Endothelial cell of umbilical vein (primary cell): Measurements from ENCODE around the gene OR2C1. TPM values are rescaled to one million over a fixed set of nuclear protein-coding genes. Genes with fewer than 3 reads are reported as not detected.

Source experiments
- BruUV-seq: library from RNA; stranded (reverse); fragments of 400-500 nt; replicated peaks from 2 replicates; lab custom pipeline; 2021; lab: Mats Ljungman, UMichigan
- CTCF ChIA-PET: fragments of 300-600, 350-600 bp; sonication (Branson Sonifier 250); formaldehyde crosslinking; loops from one replicate; lab custom pipeline; 2021; ENCODE audit warnings: antibody characterized with exemption, inconsistent platforms; lab: Charles Lee
- POLR2A ChIA-PET: fragments of 300-600, 350-600 bp; sonication (Branson Sonifier 250); formaldehyde crosslinking; loops from one replicate; lab custom pipeline; 2021; ENCODE audit warnings: antibody characterized with exemption, inconsistent platforms; lab: Charles Lee
- DNase-seq: peaks from one replicate; pipeline ENCODE4 v3.0.0-alpha.2; 2011; ENCODE audit warnings: low read depth, low spot score
- FAIRE-seq: peaks from 2 replicates; lab custom pipeline; 2011; peaks lifted over from hg19 to GRCh38; lab: Jason Lieb, UNC
- H2AFZ ChIP-seq: 2 replicates; pipeline ENCODE4 v1.6.0; 2012; ENCODE audit warnings: low read depth, low read length, control low read depth, inconsistent platforms
- H3K27ac ChIP-seq: 2 replicates; pipeline ENCODE4 v1.5.1; 2011; ENCODE audit warnings: low read depth, mild to moderate bottlenecking, control low read depth, low read length, moderate library complexity; ENCODE audit not compliant: insufficient read depth
- H3K27me3 ChIP-seq, 2 experiments: 2 replicates each; pipeline versions ENCODE4 v1.6.0 to v1.6.1; 2011; ENCODE audit warnings: low read length in 2 of 2, mixed read lengths in 1 of 2; ENCODE audit not compliant: control insufficient read depth in 2 of 2, insufficient read depth in 2 of 2
- H3K36me3 ChIP-seq, 2 experiments: 2 replicates in 1 of 2; 3 replicates in 1 of 2; pipeline ENCODE4 v1.5.1; 2011; ENCODE audit warnings: low read length in 2 of 2, mild to moderate bottlenecking in 1 of 2, moderate library complexity in 1 of 2; ENCODE audit not compliant: control insufficient read depth in 2 of 2, insufficient read depth in 2 of 2; ENCODE audit errors: extremely low read depth in 1 of 2
- H3K4me1 ChIP-seq: 3 replicates; pipeline ENCODE4 v1.5.1; 2011; ENCODE audit warnings: mild to moderate bottlenecking, low read length; ENCODE audit not compliant: control insufficient read depth, insufficient read depth; ENCODE audit errors: extremely low read depth
- H3K4me2 ChIP-seq: 2 replicates; pipeline ENCODE4 v1.6.1; 2011; ENCODE audit warnings: low read length, control low read depth, mixed read lengths; ENCODE audit not compliant: insufficient read depth
- H3K4me3 ChIP-seq, 3 experiments: fragments of 200-600 bp in 1 of 3; sonication (generic), shearing (Covaris generic) in 1 of 3; replicated peaks in 1 of 3; 2 replicates each; pipeline ENCODE4 v1.5.1; 2011 to 2016; ENCODE audit warnings: control low read depth in 3 of 3, low read length in 3 of 3, mild to moderate bottlenecking in 2 of 3, inconsistent platforms in 1 of 3, low read depth in 1 of 3, moderate library complexity in 1 of 3; ENCODE audit not compliant: insufficient read depth in 1 of 3
- H3K79me2 ChIP-seq: 2 replicates; pipeline ENCODE4 v1.6.0; 2012; ENCODE audit warnings: low read length, inconsistent platforms; ENCODE audit not compliant: control insufficient read depth, insufficient read depth
- H3K9ac ChIP-seq: replicated peaks from 2 replicates; pipeline ENCODE3; 2011; ENCODE audit warnings: low read length, control low read depth; ENCODE audit not compliant: insufficient read depth; ENCODE audit errors: extremely low read depth
- H3K9me1 ChIP-seq: replicated peaks from 3 replicates; pipeline ENCODE4 v1.6.0; 2011; ENCODE audit warnings: mild to moderate bottlenecking, low read length; ENCODE audit not compliant: control insufficient read depth, insufficient read depth; ENCODE audit errors: extremely low read depth
- H3K9me3 ChIP-seq: replicated peaks from 2 replicates; pipeline ENCODE4 v1.5.1; 2012; ENCODE audit warnings: low read length, inconsistent platforms; ENCODE audit not compliant: control insufficient read depth, insufficient read depth
- H4K20me1 ChIP-seq: replicated peaks from 2 replicates; pipeline ENCODE3; 2011; ENCODE audit warnings: mild to moderate bottlenecking, low read length; ENCODE audit not compliant: control insufficient read depth, insufficient read depth; ENCODE audit errors: extremely low read depth
- EZH2 ChIP-seq: IDR thresholded peaks from 2 replicates; pipeline ENCODE4 v1.6.1; 2012; ENCODE audit warnings: borderline replicate concordance, low read depth, mild to moderate bottlenecking, moderate library complexity, low read length, inconsistent platforms; ENCODE audit not compliant: severe bottlenecking
- FOS ChIP-seq: IDR thresholded peaks from 2 replicates; pipeline ENCODE4 v1.6.1; 2011; ENCODE audit warnings: mild to moderate bottlenecking, low read length, moderate library complexity, borderline replicate concordance; ENCODE audit not compliant: insufficient read depth
- GATA2 ChIP-seq: IDR thresholded peaks from 2 replicates; pipeline ENCODE4 v1.7.0; 2011; ENCODE audit warnings: low read depth, mild to moderate bottlenecking, moderate library complexity, mixed read lengths, low read length; ENCODE audit not compliant: insufficient read length, insufficient read depth
- JUN ChIP-seq: IDR thresholded peaks from 2 replicates; pipeline ENCODE4 v1.6.1; 2011; ENCODE audit warnings: borderline replicate concordance, low read depth; ENCODE audit not compliant: insufficient read length, insufficient read depth
- MYC ChIP-seq: IDR thresholded peaks from one replicate; pipeline ENCODE4 v1.6.1; 2011; ENCODE audit warnings: mild to moderate bottlenecking, low read depth, low read length
- POLR2A ChIP-seq: IDR thresholded peaks from 2 replicates; pipeline ENCODE4 v1.6.1; 2012; ENCODE audit warnings: low read depth, mild to moderate bottlenecking, control low read depth, low read length
- POLR2AphosphoS5 ChIP-seq: IDR thresholded peaks from 2 replicates; pipeline ENCODE4 v1.6.1; 2012; ENCODE audit warnings: low read depth, mild to moderate bottlenecking, control low read depth, low read length, moderate library complexity; ENCODE audit not compliant: insufficient read depth
- dilution Hi-C: fragments of 300-500 bp; cut with MboI; formaldehyde crosslinking; loops from one replicate; pipeline ENCODE4 v1.15.0; 2019; ENCODE audit warnings: low sequenced_read_pairs; ENCODE audit not compliant: extremely low pct_ligation_motif_present
- intact Hi-C: fragments of 100-400 bp; cut with micrococcal nuclease; formaldehyde crosslinking; loops from one replicate; pipeline ENCODE4 v1.10.0; 2022
- polyA plus RNA-seq, 4 experiments: library from polyadenylated mRNA; depleted of rRNA in 3 of 4; stranded (reverse) in 3 of 4; unstranded in 1 of 4; fragments of >200 nt; gene quantifications; 2 replicates each; pipeline versions ENCODE4 v1.2.1 to v1.2.3, GENCODE V29; 2011 to 2012; ENCODE audit warnings: missing spikeins in 1 of 4
- total RNA-seq: library from RNA; stranded (reverse); gene quantifications from 2 replicates; pipeline ENCODE4 v1.2.3, GENCODE V29; 2021
- TF ChIP-seq, protein P1 (sequence below), 2 donors: IDR thresholded peaks; 1 replicate in 1 of 2; 2 replicates in 1 of 2; pipeline ENCODE4 v1.5.1; 2011; ENCODE audit warnings: low read length in 2 of 2, mild to moderate bottlenecking in 2 of 2, moderate library complexity in 2 of 2, control low read depth in 1 of 2, inconsistent platforms in 1 of 2, low read depth in 1 of 2; ENCODE audit not compliant: insufficient read depth in 1 of 2; ENCODE audit errors: extremely low read depth in 1 of 2
- TF ChIP-seq, protein P2 (sequence below): IDR thresholded peaks from 2 replicates; pipeline ENCODE4 v1.6.1; 2011; ENCODE audit not compliant: insufficient read depth, insufficient read length

Gene OR2C1
- total and polyA plus RNA-seq, 2 donors (not counting 3 experiments of a cell fraction or from before 2014, with no cell fraction given), result not detected

DNA sequence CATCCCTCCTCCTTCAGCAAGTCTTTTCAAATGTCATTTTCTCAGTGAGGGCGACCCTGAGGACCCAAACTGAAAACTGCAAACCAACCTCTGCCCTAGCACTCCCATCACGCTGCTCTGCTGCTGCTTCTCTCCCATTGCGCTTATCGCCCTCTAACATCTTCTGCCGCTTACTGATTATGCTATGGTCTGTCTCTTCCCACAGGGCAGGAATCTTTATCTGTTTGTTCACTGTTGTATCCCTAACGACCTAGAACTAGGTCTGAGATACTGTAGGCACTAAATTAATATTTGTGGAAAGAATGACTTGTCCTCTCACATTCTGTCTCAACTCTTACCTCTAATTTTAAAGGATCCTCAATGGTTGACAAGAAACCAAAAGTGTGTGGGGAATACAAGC is 32.6 kb downstream of the OR2C1 start:
- Histone ChIP-seq H3K9ac (no peak overlapping the region), H3K9me1 (no peaks in the 10 kb centered on the region), H3K27ac (no peak overlapping the region), H2AFZ (no peak overlapping the region), H3K27me3 (no peaks in the 10 kb centered on the region), H3K4me3 (no peak overlapping the region), H3K9me3 (peaks cover 11% of the 10 kb centered on the region), H4K20me1 (no peaks in the 10 kb centered on the region), H3K4me1 (no peaks in the 10 kb centered on the region), H3K79me2 (peaks cover 2% of the 10 kb centered on the region), H3K36me3 (peaks cover 3 to 21% of the 10 kb centered on the region in 2 experiments), H3K4me2 (no peak overlapping the region)
- ChIA-PET CTCF (interaction anchor here (1.0 kb wide), 1 partner anchor 112 kb away, joined by 3 read pairs; no protein-coding TSS in a partner anchor), POLR2A (no interaction called here)
- DNase-seq (no peak), FAIRE-seq (no peak)
- BruUV-seq, result no TSS peak
- intact Hi-C loops, result no loop called here
- dilution Hi-C loops, result no loop called here
- TF ChIP-seq GATA2 (no peak), FOS (no peak), EZH2 (no peak), MYC (no peak), JUN (no peak), POLR2AphosphoS5 (no peak), POLR2A (no peak)
- TF ChIP-seq, protein P1, sequence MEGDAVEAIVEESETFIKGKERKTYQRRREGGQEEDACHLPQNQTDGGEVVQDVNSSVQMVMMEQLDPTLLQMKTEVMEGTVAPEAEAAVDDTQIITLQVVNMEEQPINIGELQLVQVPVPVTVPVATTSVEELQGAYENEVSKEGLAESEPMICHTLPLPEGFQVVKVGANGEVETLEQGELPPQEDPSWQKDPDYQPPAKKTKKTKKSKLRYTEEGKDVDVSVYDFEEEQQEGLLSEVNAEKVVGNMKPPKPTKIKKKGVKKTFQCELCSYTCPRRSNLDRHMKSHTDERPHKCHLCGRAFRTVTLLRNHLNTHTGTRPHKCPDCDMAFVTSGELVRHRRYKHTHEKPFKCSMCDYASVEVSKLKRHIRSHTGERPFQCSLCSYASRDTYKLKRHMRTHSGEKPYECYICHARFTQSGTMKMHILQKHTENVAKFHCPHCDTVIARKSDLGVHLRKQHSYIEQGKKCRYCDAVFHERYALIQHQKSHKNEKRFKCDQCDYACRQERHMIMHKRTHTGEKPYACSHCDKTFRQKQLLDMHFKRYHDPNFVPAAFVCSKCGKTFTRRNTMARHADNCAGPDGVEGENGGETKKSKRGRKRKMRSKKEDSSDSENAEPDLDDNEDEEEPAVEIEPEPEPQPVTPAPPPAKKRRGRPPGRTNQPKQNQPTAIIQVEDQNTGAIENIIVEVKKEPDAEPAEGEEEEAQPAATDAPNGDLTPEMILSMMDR (IDR thresholded peaks at IDR 0.05; ENCODE audit: extremely low read depth in 1 of 2, insufficient read depth in 1 of 2, low read depth in 1 of 2, low read length in 2 of 2), result no peak
- TF ChIP-seq, protein P2, sequence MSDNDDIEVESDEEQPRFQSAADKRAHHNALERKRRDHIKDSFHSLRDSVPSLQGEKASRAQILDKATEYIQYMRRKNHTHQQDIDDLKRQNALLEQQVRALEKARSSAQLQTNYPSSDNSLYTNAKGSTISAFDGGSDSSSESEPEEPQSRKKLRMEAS, result no peak
